Stomach (tissue), 4 donors: ENCODE results near the gene KIRREL2.

Source experiments
- EP300 ChIP-seq: sonication (generic); formaldehyde crosslinking; IDR thresholded peaks from one replicate; pipeline ENCODE4 v1.6.1; 2017; ENCODE audit warnings: antibody characterized with exemption
- POLR2A ChIP-seq, 4 donors: fragments of 450-650 bp; IDR thresholded peaks; one replicate each; pipeline ENCODE4 v1.6.1; 2016; ENCODE audit warnings: antibody characterized with exemption in 4 of 4, control low read depth in 2 of 4, mild to moderate bottlenecking in 1 of 4, moderate library complexity in 1 of 4
- TF ChIP-seq, protein P1 (sequence below), 7 experiments: fragments of 450-650 bp in 4 of 7; fragments of 200-600 bp in 3 of 7; sonication (generic) in 3 of 7; IDR thresholded peaks; one replicate each; pipeline ENCODE4 v1.5.1; 2016 to 2019; ENCODE audit warnings: antibody characterized with exemption in 7 of 7, control low read depth in 2 of 7, mild to moderate bottlenecking in 1 of 7

DNA sequence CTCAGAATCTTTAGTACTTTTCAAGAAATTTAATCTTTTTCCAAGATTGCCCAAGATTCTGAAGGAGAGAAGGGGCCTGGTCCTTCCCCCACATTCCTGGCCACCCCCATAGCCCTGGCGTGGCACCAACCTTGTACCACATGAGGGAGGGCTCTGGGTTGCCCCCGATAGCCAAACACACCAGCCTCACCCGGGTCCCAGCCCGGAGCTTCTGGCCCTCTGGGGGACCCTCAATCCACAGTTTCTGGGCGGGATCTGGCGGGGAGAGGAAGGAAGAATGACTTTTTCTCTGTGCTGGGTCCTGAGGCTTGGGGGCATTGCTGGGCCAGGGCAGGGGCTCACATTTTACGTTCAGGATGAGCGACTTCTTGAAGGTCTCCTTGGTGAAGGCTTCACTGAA lies 8.8 kb upstream of the KIRREL2 start:
- TF ChIP-seq, protein P1, sequence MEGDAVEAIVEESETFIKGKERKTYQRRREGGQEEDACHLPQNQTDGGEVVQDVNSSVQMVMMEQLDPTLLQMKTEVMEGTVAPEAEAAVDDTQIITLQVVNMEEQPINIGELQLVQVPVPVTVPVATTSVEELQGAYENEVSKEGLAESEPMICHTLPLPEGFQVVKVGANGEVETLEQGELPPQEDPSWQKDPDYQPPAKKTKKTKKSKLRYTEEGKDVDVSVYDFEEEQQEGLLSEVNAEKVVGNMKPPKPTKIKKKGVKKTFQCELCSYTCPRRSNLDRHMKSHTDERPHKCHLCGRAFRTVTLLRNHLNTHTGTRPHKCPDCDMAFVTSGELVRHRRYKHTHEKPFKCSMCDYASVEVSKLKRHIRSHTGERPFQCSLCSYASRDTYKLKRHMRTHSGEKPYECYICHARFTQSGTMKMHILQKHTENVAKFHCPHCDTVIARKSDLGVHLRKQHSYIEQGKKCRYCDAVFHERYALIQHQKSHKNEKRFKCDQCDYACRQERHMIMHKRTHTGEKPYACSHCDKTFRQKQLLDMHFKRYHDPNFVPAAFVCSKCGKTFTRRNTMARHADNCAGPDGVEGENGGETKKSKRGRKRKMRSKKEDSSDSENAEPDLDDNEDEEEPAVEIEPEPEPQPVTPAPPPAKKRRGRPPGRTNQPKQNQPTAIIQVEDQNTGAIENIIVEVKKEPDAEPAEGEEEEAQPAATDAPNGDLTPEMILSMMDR (IDR thresholded peaks at IDR 0.05): no peak
- no peak for TF ChIP-seq POLR2A (IDR thresholded peaks at IDR 0.05)
- no peak for TF ChIP-seq EP300
